Right lobe of liver (tissue), 4 donors: Measurements from ENCODE around the gene BCAP29.

Experiments used
- POLR2A ChIP-seq: fragments of 450-650 bp; IDR thresholded peaks from one replicate; pipeline ENCODE4 v1.6.1; 2017; ENCODE audit warnings: antibody characterized with exemption, mild to moderate bottlenecking
- TF ChIP-seq, protein P1 (sequence below), 4 donors: fragments of 200-600 bp in 3 of 4; fragments of 450-650 bp in 1 of 4; IDR thresholded peaks; one replicate each; pipeline versions ENCODE4 v1.5.1 to v1.8.0; 2016 to 2022; ENCODE audit warnings: antibody characterized with exemption in 4 of 4, mild to moderate bottlenecking in 2 of 4
- donor health status: DM: no; HTN: no; CAD: no.
- donor health status: DM: no; HTN: no; CAD: no.
- donor health status: DM: no; HTN: yes; CAD: no.

DNA sequence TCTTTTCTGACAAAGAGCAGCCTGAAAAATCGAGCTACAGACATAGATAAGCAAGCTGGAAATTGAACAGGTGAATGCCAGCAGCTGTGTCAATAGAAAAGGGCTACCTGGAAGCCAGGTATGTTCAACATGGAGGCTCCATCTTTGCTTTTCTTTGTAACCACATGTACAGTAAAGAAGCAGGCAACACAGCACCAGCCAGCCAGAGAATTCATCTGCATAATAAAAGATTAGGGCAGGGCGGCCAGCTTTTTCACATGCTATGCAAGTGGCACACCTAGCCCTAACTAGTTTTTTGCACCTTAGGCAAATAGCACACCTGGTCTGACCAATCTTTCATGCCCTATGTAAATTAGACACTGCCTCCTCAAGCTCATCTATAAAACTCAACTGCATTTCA lies 42.0 kb upstream of the BCAP29 start:
- TF ChIP-seq, protein P1, sequence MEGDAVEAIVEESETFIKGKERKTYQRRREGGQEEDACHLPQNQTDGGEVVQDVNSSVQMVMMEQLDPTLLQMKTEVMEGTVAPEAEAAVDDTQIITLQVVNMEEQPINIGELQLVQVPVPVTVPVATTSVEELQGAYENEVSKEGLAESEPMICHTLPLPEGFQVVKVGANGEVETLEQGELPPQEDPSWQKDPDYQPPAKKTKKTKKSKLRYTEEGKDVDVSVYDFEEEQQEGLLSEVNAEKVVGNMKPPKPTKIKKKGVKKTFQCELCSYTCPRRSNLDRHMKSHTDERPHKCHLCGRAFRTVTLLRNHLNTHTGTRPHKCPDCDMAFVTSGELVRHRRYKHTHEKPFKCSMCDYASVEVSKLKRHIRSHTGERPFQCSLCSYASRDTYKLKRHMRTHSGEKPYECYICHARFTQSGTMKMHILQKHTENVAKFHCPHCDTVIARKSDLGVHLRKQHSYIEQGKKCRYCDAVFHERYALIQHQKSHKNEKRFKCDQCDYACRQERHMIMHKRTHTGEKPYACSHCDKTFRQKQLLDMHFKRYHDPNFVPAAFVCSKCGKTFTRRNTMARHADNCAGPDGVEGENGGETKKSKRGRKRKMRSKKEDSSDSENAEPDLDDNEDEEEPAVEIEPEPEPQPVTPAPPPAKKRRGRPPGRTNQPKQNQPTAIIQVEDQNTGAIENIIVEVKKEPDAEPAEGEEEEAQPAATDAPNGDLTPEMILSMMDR (IDR thresholded peaks at IDR 0.05) = no peak
- TF ChIP-seq POLR2A = no peak
